ENCODE data around the gene ETFBKMT. TPM values are rescaled to one million over a fixed set of nuclear protein-coding genes. Genes with fewer than 3 reads are reported as not detected.
"Not testable (repeated sequence)": the region's sequence is repeated elsewhere in the genome, so short reads cannot be mapped to it uniquely, and the experiment has no call there.

The ETFBKMT gene
- total and polyA plus RNA-seq, 12 donors: 1.7 to 8.7 (median 5.9) TPM

- intact Hi-C loops (cut with DNase I): no loop called here
- Histone ChIP-seq H3K4me3 (no peak overlapping the region), H3K27ac (no peak overlapping the region), H3K36me3 (peaks cover 0 to 47% (median 20%) of the 10 kb centered on the region in 9 donors), H3K4me1 (no peaks in the 10 kb centered on the region), H3K9me3 (peaks cover 0 to under 1% (median 0%) of the 10 kb centered on the region in 11 donors), H3K27me3 (no peaks in the 10 kb centered on the region)
- DNase-seq (no peak), ATAC-seq (no peak)
- peak in 4 of 9 donors; percentile 10 to 49 (median 33) for TF ChIP-seq CTCF (IDR thresholded peaks at IDR 0.05)
Measured at GRCh38 chr12:31702047-31702446, 42.6 kb downstream of the ETFBKMT start.

- Histone ChIP-seq H3K4me3 (no peak overlapping the region), H3K9me3 (peaks cover 0 to 27% (median 15%) of the 10 kb centered on the region in 11 donors), H3K27me3 (no peaks in the 10 kb centered on the region), H3K36me3 (peaks cover 0 to 37% (median 17%) of the 10 kb centered on the region in 9 donors), H3K27ac (no peak overlapping the region), H3K4me1 (no peaks in the 10 kb centered on the region)
- WGBS, 2 donors: 70 to 80% methylated on average over 2 of the region's 2 CpGs
- DNase-seq: no peak
- no peak for TF ChIP-seq CTCF (IDR thresholded peaks at IDR 0.05)
- no peak for ATAC-seq
- intact Hi-C loops (cut with DNase I): no loop called here
Measured at GRCh38 chr12:31705621-31706020, 46.1 kb downstream of the ETFBKMT start.

- H3K36me3 ChIP-seq: peaks cover 0 to 29% (median 17%) of the 10 kb centered on the region in 9 donors
- H3K4me3 ChIP-seq; intact Hi-C loops (cut with DNase I); H3K27me3 ChIP-seq; ATAC-seq; H3K27ac ChIP-seq; DNase-seq; H3K4me1 ChIP-seq: not testable (repeated sequence)
- WGBS, 2 donors: 92% methylated on average over 7 of the region's 7 CpGs
- peaks cover 0 to 27% (median 15%) of the 10 kb centered on the region in 11 donors for H3K9me3 ChIP-seq
Measured at GRCh38 chr12:31708118-31708517, 48.6 kb downstream of the ETFBKMT start.

GRCh38 chr12:31710021-31710818, 50.7 kb downstream of the ETFBKMT start:
- peaks cover 0 to 8% (median 0%) of the 10 kb centered on the region in 9 donors for H3K4me1 ChIP-seq
- no peak for TF ChIP-seq CTCF (IDR thresholded peaks at IDR 0.05)
- no peaks in the 10 kb centered on the region for H3K27me3 ChIP-seq
- no peak overlapping the region for H3K27ac ChIP-seq
- peaks cover 0 to 29% (median 17%) of the 10 kb centered on the region in 9 donors for H3K36me3 ChIP-seq
- DNase-seq (no peak), ATAC-seq (no peak)
- H3K9me3 ChIP-seq: peaks cover 0 to 29% (median 15%) of the 10 kb centered on the region in 11 donors
- no peak overlapping the region for H3K4me3 ChIP-seq
- WGBS, 2 donors: 79 to 83% methylated on average over 3 of the region's 3 CpGs
- intact Hi-C loops (cut with DNase I): no loop called here

- no peak for ATAC-seq
- Histone ChIP-seq H3K36me3 (peaks cover 0 to 24% (median 8%) of the 10 kb centered on the region in 9 donors), H3K4me1 (peaks cover 0 to 17% (median 0%) of the 10 kb centered on the region in 9 donors), H3K4me3 (no peak overlapping the region), H3K27ac (no peak overlapping the region), H3K27me3 (no peaks in the 10 kb centered on the region), H3K9me3 (peaks cover 0 to 34% (median 11%) of the 10 kb centered on the region in 11 donors)
- 98% methylated on average over 5 of the region's 5 CpGs for WGBS, 2 donors
- no peak for TF ChIP-seq CTCF (IDR thresholded peaks at IDR 0.05)
- intact Hi-C loops (cut with DNase I): no loop called here
- no peak for DNase-seq
Measured at GRCh38 chr12:31712877-31713276, 53.4 kb downstream of the ETFBKMT start.
